IMR-90 (cell line): ENCODE results near the gene WIPF2. TPM values are rescaled to one million over a fixed set of nuclear protein-coding genes. Genes with fewer than 3 reads are reported as not detected.

ENCODE experiments used
- ATAC-seq: fragments of 200-7000 bp; cut with Tn5 transposase; 2 replicates; pipeline ENCODE4 v1.9.1; 2020; ENCODE audit warnings: low read depth, mild to moderate bottlenecking, moderate library complexity
- BruUV-seq: library from RNA; stranded (reverse); fragments of 400-500 nt; replicated peaks from 2 replicates; lab custom pipeline; 2021; lab: Mats Ljungman, UMichigan
- CTCF ChIA-PET: fragments of 300-600 bp; formaldehyde crosslinking; extraction: SDS; loops from one replicate; lab custom pipeline; 2021; ENCODE audit warnings: antibody characterized with exemption; lab: Yijun Ruan, JAX
- POLR2A ChIA-PET: fragments of 300-600 bp; sonication (Branson Sonifier 250); formaldehyde crosslinking; loops from one replicate; lab custom pipeline; 2022; ENCODE audit warnings: antibody characterized with exemption; ENCODE audit not compliant: unreplicated experiment; lab: Charles Lee
- DNase-seq: peaks from one replicate; pipeline ENCODE4 v3.0.0; 2013
- H2AFZ ChIP-seq: replicated peaks from 2 replicates; pipeline ENCODE3; 2013; ENCODE audit warnings: low read length, mild to moderate bottlenecking; ENCODE audit not compliant: poor library complexity
- H2AK5ac ChIP-seq: 2 replicates; pipeline ENCODE4 v1.6.1; 2013; ENCODE audit warnings: low read depth, low read length, inconsistent platforms
- H2AK9ac ChIP-seq: replicated peaks from 2 replicates; pipeline ENCODE3; 2013; ENCODE audit warnings: mild to moderate bottlenecking, low read depth, low read length, moderate library complexity; ENCODE audit not compliant: poor library complexity
- H2BK120ac ChIP-seq: 2 replicates; pipeline ENCODE4 v1.6.1; 2013; ENCODE audit warnings: low read depth, low read length, inconsistent platforms
- H2BK15ac ChIP-seq: 3 replicates; pipeline ENCODE4 v1.6.1; 2013; ENCODE audit warnings: low read depth, low read length, inconsistent platforms
- H2BK20ac ChIP-seq: 2 replicates; pipeline ENCODE4 v1.6.1; 2013; ENCODE audit warnings: low read depth, mild to moderate bottlenecking, inconsistent platforms, low read length, moderate library complexity
- H2BK5ac ChIP-seq: 2 replicates; pipeline ENCODE4 v1.6.1; 2013; ENCODE audit warnings: mild to moderate bottlenecking, low read depth, low read length, inconsistent platforms; ENCODE audit not compliant: poor library complexity, severe bottlenecking
- H3K14ac ChIP-seq: replicated peaks from 2 replicates; pipeline ENCODE4 v1.6.1; 2013; ENCODE audit warnings: low read depth, low read length, inconsistent platforms
- H3K18ac ChIP-seq: 2 replicates; pipeline ENCODE4 v1.6.1; 2013; ENCODE audit warnings: low read depth, low read length, control low read depth
- H3K23ac ChIP-seq: 2 replicates; pipeline ENCODE4 v1.6.1; 2013; ENCODE audit warnings: low read depth, low read length, inconsistent platforms
- H3K27ac ChIP-seq: 2 replicates; pipeline ENCODE4 v1.5.1; 2013; ENCODE audit warnings: mild to moderate bottlenecking, control low read depth, low read length; ENCODE audit not compliant: insufficient read depth
- H3K27me3 ChIP-seq: 2 replicates; pipeline ENCODE4 v1.6.1; 2013; ENCODE audit warnings: low read length; ENCODE audit not compliant: control insufficient read depth, insufficient read depth
- H3K36me3 ChIP-seq: 2 replicates; pipeline ENCODE4 v1.6.1; 2013; ENCODE audit warnings: low read length, mixed read lengths; ENCODE audit not compliant: control insufficient read depth, insufficient read depth
- H3K4ac ChIP-seq: 2 replicates; pipeline ENCODE4 v1.6.1; 2013; ENCODE audit warnings: low read depth, low read length, inconsistent platforms
- H3K4me1 ChIP-seq: 2 replicates; pipeline ENCODE4 v1.6.1; 2013; ENCODE audit warnings: low read length, mixed read lengths; ENCODE audit not compliant: control insufficient read depth, insufficient read depth
- H3K4me2 ChIP-seq: 2 replicates; pipeline ENCODE4 v1.6.1; 2013; ENCODE audit warnings: low read depth, mild to moderate bottlenecking, control low read depth, low read length, moderate library complexity
- H3K4me3 ChIP-seq: 2 replicates; pipeline ENCODE4 v1.5.1; 2013; ENCODE audit warnings: low read depth, mild to moderate bottlenecking, control low read depth, low read length, moderate library complexity; ENCODE audit not compliant: insufficient read depth
- H3K56ac ChIP-seq: 2 replicates; pipeline ENCODE4 v1.6.1; 2013; ENCODE audit warnings: low read length, inconsistent platforms; ENCODE audit not compliant: insufficient read depth; ENCODE audit errors: extremely low read depth
- H3K79me1 ChIP-seq, 2 experiments: 2 replicates each; pipeline ENCODE4 v1.6.1; 2013; ENCODE audit warnings: low read length in 2 of 2, inconsistent platforms in 1 of 2, low read depth in 1 of 2
- H3K9ac ChIP-seq: 2 replicates; pipeline ENCODE4 v1.6.1; 2013; ENCODE audit warnings: low read depth, low read length, control low read depth
- H3K9me1 ChIP-seq: 2 replicates; pipeline ENCODE4 v1.6.1; 2013; ENCODE audit warnings: low read length, inconsistent platforms; ENCODE audit not compliant: insufficient read depth
- H3K9me3 ChIP-seq: 2 replicates; pipeline ENCODE4 v1.6.1; 2013; ENCODE audit warnings: low read length; ENCODE audit not compliant: control insufficient read depth, insufficient read depth
- H4K20me1 ChIP-seq: 2 replicates; pipeline ENCODE4 v1.6.1; 2013; ENCODE audit warnings: low read length, inconsistent platforms; ENCODE audit not compliant: insufficient read depth
- H4K5ac ChIP-seq: 2 replicates; pipeline ENCODE4 v1.6.1; 2013; ENCODE audit warnings: mild to moderate bottlenecking, low read depth, low read length, control low read depth
- H4K8ac ChIP-seq, 2 experiments: 2 replicates each; pipeline ENCODE4 v1.6.1; 2013; ENCODE audit warnings: low read depth in 2 of 2, low read length in 2 of 2, control low read depth in 1 of 2, inconsistent platforms in 1 of 2
- H4K91ac ChIP-seq: 2 replicates; pipeline ENCODE4 v1.6.1; 2013; ENCODE audit warnings: low read depth, low read length, inconsistent platforms; ENCODE audit not compliant: insufficient read depth
- CHD1 ChIP-seq: IDR thresholded peaks from 2 replicates; pipeline ENCODE4 v1.6.1; 2012; ENCODE audit warnings: low read depth, low read length, improper control_type of control experiment
- ELK1 ChIP-seq: fragments of 150-350 bp; IDR thresholded peaks from 2 replicates; pipeline ENCODE4 v1.6.1; 2016; ENCODE audit warnings: low read depth, mild to moderate bottlenecking, low read length, moderate library complexity, borderline replicate concordance
- FOS ChIP-seq: fragments of 150-350 bp; IDR thresholded peaks from 2 replicates; pipeline ENCODE4 v1.6.1; 2016; ENCODE audit warnings: low read depth, low read length
- MAFK ChIP-seq: IDR thresholded peaks from 2 replicates; pipeline ENCODE4 v1.6.1; 2012; ENCODE audit warnings: low read depth, low read length, improper control_type of control experiment
- MAZ ChIP-seq: IDR thresholded peaks from 2 replicates; pipeline ENCODE4 v1.6.1; 2012; ENCODE audit warnings: low read depth, mild to moderate bottlenecking, low read length, improper control_type of control experiment, moderate library complexity, borderline replicate concordance
- MXI1 ChIP-seq: IDR thresholded peaks from 2 replicates; pipeline ENCODE4 v1.6.1; 2012; ENCODE audit warnings: low read depth, mild to moderate bottlenecking, low read length, moderate library complexity, borderline replicate concordance
- NFE2L2 ChIP-seq: fragments of 150-350 bp; IDR thresholded peaks from 2 replicates; pipeline ENCODE4 v1.6.1; 2016; ENCODE audit warnings: low read depth, mild to moderate bottlenecking, low read length
- POLR2A ChIP-seq: IDR thresholded peaks from 2 replicates; pipeline ENCODE4 v1.6.1; 2012; ENCODE audit warnings: mild to moderate bottlenecking, low read depth, low read length
- RAD21 ChIP-seq: IDR thresholded peaks from 2 replicates; pipeline ENCODE4 v1.6.1; 2012; ENCODE audit warnings: low read length, improper control_type of control experiment
- RFX5 ChIP-seq: IDR thresholded peaks from 2 replicates; pipeline ENCODE4 v1.8.0; 2012; ENCODE audit warnings: low read depth, mild to moderate bottlenecking, low read length, moderate library complexity
- WGBS, 2 experiments: methylation state at CpG; one replicate each; pipeline versions ENCODE4 v1.1.5 to v1.1.7; 2013; ENCODE audit warnings: missing lambda C conversion rate in 2 of 2; ENCODE audit not compliant: insufficient read length in 1 of 2; ENCODE audit errors: extremely low coverage in 2 of 2; 5-methylcytosine and 5-hydroxymethylcytosine counted together
- dilution Hi-C: fragments of 300-500 bp; cut with HindIII; formaldehyde crosslinking; loops from one replicate; pipeline ENCODE4 v1.14.3; 2018; ENCODE audit warnings: low sequenced_read_pairs; ENCODE audit not compliant: unreplicated experiment
- in situ Hi-C: fragments of 300-500 bp; cut with MboI; formaldehyde crosslinking; loops from 3 replicates; pipeline ENCODE4 v1.14.3; 2019; ENCODE audit warnings: low sequenced_read_pairs, inconsistent platforms, mixed read lengths
- intact Hi-C: fragments of 100-400 bp; cut with micrococcal nuclease; formaldehyde crosslinking; loops from 2 replicates; pipeline ENCODE4 v1.10.0; 2022
- polyA plus RNA-seq, 3 experiments: library from polyadenylated mRNA; depleted of rRNA; stranded (reverse); fragments of >200 nt; gene quantifications; 2 replicates each; pipeline ENCODE4 v1.2.3, GENCODE V29; 2012; ENCODE audit warnings: low replicate concordance in 1 of 3
- total RNA-seq: library from RNA; depleted of rRNA; stranded (reverse); fragments of >200 nt; gene quantifications from 2 replicates; pipeline ENCODE4 v1.2.3, GENCODE V29; 2012
- TF ChIP-seq, protein P1 (sequence below): conservative IDR thresholded peaks from 2 replicates; pipeline ENCODE4 v1.5.1; 2012; ENCODE audit warnings: mild to moderate bottlenecking, low read depth, low read length, improper control_type of control experiment

The WIPF2 gene
- total and polyA plus RNA-seq, 2 of the 4 experiments (the other 2 are of a cell fraction), result 2.0 to 8.9 TPM

- CTCF ChIA-PET, result no interaction called here
- intact Hi-C loops, result no loop called here
Observed at GRCh38 chr17:40309949-40310510, 90.9 kb downstream of the WIPF2 start.

More at GRCh38 chr17:40309949-40310510, 90.9 kb downstream of the WIPF2 start:
- Histone ChIP-seq H4K20me1 (no peaks in the 10 kb centered on the region; the same call in 1 of the 2 replicates), H3K4me2 (peak overlapping the region; percentile 74; the same call in 1 of the 2 replicates), H3K23ac (no peak overlapping the region), H4K91ac (peak overlapping the region; percentile 9; the same call in 1 of the 2 replicates), H3K14ac (no peak overlapping the region), H4K8ac (no peak overlapping the region), H3K27me3 (no peaks in the 10 kb centered on the region), H4K5ac (no peak overlapping the region), H2AK5ac (no peak overlapping the region; the same call in 1 of the 2 replicates), H3K9me1 (peaks cover 25% of the 10 kb centered on the region), H2AFZ (no peak overlapping the region), H2BK20ac (no peak overlapping the region), H3K36me3 (no peaks in the 10 kb centered on the region), H3K4me3 (no peak overlapping the region), H2BK5ac (no peak overlapping the region), H3K56ac (no peak overlapping the region), H3K27ac (no peak overlapping the region), H3K9me3 (no peaks in the 10 kb centered on the region), H2AK9ac (no peak overlapping the region), H3K18ac (no peak overlapping the region), H2BK120ac (no peak overlapping the region), H3K4me1 (peaks cover 61% of the 10 kb centered on the region), H3K79me1 (peaks cover 0 to 16% of the 10 kb centered on the region in 2 experiments; a peak in 2 of 4 replicates), H3K4ac (peak overlapping the region; percentile 5; the same call in 1 of the 2 replicates), H2BK15ac (peak overlapping the region; percentile 36; the same call in 1 of the 3 replicates), H3K9ac (no peak overlapping the region)
- DNase-seq (no peak), ATAC-seq (no peak)
- no TSS peak for BruUV-seq
- POLR2A ChIA-PET, result interaction anchor here (0.9 kb wide), 1 partner anchor 55 kb away, joined by 3 read pairs; the partner anchor contains the start of gene GJD3
- 80% methylated on average over 1 of the region's 2 CpGs; no CpG with 5 or more reads in 1 of the 2 experiments for WGBS, 2 experiments
- no peak for TF ChIP-seq MAZ
- no peak for TF ChIP-seq POLR2A
- TF ChIP-seq FOS, result no peak
- no peak for TF ChIP-seq RFX5
- TF ChIP-seq, protein P1, sequence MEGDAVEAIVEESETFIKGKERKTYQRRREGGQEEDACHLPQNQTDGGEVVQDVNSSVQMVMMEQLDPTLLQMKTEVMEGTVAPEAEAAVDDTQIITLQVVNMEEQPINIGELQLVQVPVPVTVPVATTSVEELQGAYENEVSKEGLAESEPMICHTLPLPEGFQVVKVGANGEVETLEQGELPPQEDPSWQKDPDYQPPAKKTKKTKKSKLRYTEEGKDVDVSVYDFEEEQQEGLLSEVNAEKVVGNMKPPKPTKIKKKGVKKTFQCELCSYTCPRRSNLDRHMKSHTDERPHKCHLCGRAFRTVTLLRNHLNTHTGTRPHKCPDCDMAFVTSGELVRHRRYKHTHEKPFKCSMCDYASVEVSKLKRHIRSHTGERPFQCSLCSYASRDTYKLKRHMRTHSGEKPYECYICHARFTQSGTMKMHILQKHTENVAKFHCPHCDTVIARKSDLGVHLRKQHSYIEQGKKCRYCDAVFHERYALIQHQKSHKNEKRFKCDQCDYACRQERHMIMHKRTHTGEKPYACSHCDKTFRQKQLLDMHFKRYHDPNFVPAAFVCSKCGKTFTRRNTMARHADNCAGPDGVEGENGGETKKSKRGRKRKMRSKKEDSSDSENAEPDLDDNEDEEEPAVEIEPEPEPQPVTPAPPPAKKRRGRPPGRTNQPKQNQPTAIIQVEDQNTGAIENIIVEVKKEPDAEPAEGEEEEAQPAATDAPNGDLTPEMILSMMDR, result no peak
- TF ChIP-seq RAD21, result no peak
- TF ChIP-seq MAFK, result no peak
- no peak for TF ChIP-seq ELK1
- TF ChIP-seq NFE2L2, result no peak
- TF ChIP-seq MXI1, result no peak
- no peak for TF ChIP-seq CHD1
- dilution Hi-C loops, result no loop called here
- in situ Hi-C loops, result no loop called here
